GM19452 (cell line): ENCODE results near the gene SCN9A.
"Not testable (repeated sequence)": the region's sequence is repeated elsewhere in the genome, so short reads cannot be mapped to it uniquely, and the experiment has no call there.

ENCODE experiments used
- ATAC-seq: cut with Tn5 transposase; IDR thresholded peaks from one replicate; pipeline ENCODE4 v1.9.1; 2021; ENCODE audit not compliant: unreplicated experiment

The SCN9A gene

DNA sequence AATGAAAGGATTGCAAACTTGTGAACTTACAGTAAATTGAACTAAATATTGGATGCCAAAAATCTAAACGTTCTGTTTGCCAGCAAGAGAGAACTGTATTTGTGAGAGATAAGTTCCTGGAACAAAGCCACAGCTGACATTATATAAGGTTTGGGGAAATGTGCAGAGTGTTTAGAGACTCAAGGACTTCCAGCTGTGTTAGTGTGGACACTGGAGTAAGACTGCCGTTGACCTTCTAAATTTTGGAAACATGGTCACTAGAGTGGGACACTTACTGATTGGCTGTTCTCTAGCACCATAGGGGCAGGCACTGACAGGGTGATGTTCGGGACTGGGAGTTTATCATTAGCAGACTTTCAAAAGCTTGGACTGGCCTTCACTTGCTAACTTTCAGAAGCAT, 40.5 kb downstream of the SCN9A start:
- ATAC-seq, result no peak

DNA sequence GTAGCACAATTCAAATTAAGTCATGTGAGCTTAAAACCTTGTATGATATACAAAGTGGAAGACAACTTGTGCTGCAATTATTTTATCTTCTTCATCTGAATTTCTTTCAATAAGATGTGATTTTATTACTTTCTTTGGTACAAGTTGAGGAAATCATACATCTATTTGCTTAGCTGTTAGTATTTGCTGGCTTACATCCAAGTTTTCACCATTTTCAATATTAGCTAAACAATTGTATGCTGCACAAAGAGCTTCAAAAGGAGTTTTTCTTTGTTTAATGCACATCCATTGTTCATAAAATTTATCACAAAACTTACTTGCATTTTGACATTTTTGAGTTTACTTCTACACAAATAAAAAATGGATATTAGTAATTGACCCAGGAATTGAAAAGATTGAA, 40.9 kb downstream of the SCN9A start:
- ATAC-seq, result no peak

DNA sequence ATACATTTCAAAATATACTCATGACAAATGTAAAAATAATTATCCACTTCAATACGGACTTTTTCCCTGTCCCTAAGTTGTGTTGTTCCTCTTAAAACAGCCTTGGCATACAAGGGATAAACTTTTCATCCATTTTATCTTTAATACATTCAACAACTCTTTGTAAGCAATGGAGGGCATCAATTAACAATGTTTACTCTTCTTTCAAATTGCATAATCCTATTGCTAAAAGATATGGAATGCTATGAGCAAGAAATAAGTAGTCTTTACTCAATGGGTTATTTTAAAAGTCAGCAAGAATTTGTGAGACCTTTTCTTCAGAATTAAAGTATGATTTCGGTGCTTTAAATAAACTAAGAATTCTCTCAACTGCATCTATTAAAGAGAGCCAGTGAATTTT, 41.9 kb downstream of the SCN9A start:
- no peak for ATAC-seq

DNA sequence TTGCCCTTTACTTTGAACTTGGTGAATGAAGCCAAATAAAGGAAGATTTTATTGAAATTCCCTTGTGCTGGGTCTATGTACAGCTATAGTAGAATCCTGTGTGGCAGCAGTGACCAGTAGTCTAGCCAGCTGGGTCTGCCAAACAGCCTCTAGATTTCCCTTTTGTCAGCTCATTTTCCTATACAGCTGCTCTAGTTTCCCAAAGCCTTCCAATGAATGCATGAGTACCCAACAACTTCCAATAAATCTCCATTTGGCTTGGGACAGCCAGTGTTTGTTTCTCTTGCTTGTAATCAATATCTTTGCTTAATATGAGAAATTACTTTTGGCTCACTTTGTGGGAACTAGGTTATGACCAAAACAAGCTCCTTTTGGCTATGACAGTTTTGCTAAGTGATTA, 43.6 kb downstream of the SCN9A start:
- ATAC-seq, result no peak

GRCh38 chr2:166331468-166331867, 44.3 kb downstream of the SCN9A start:
- ATAC-seq, result no peak

- no peak for ATAC-seq
Observed at GRCh38 chr2:166329465-166329864, 46.3 kb downstream of the SCN9A start.

DNA sequence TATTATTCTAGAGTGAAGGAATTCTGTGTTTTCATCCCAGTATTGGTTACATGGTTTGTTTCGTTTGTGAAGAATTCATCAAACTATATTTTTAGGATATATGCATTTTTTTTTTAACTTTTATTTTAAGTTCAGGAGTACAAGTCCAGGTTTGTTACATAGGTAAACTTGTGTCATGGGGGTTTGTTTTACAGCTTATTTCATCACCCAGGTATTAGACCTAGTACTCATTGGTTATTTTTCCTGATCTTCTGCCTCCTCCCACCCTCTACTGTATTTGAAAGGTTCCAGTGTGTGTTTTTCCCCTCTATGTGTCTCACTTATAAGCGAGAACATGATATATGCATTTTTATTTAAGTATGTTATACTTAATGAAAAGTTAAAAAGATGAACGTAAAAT, 47.6 kb downstream of the SCN9A start:
- no peak for ATAC-seq

DNA sequence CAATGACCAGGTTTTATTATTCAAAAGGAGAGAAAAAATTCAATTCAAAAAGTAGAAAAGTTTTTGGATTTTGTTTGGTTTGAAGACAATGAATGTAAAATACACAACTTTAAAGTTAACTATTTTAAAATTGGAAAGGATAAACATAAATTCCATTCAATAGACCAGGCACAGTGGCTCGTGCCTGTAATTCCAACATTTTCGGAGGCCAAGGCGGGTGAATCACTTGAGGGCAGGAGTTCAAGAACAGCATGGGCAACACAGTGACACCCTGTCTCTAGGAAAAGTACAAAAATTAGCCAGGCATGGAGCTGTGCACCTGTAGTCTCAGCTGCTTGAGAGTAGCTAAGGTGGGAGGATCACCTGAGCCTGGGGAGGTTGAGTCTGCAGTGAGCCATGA, 54.7 kb downstream of the SCN9A start:
- ATAC-seq, result no peak

- no peak for ATAC-seq
Observed at GRCh38 chr2:166314022-166314759, 61.6 kb downstream of the SCN9A start.

DNA sequence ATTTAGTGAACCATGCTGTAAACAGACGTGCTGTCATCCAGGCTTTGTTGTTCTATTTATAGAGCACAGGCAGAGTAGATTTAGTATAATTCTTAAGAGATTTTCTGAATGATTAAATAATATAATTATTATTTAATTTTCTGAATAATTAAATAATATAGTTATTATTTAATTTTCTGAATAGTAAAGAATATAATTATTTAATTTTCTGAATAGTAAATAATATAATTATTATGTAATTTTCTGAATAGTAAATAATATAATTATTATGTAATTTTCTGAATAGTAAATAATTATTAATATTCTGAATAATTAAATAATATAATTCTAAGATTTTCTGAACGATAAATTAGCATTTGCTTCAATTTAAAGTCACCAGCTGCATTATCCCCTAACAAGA, 62.9 kb downstream of the SCN9A start:
- ATAC-seq, result not testable (repeated sequence)

DNA sequence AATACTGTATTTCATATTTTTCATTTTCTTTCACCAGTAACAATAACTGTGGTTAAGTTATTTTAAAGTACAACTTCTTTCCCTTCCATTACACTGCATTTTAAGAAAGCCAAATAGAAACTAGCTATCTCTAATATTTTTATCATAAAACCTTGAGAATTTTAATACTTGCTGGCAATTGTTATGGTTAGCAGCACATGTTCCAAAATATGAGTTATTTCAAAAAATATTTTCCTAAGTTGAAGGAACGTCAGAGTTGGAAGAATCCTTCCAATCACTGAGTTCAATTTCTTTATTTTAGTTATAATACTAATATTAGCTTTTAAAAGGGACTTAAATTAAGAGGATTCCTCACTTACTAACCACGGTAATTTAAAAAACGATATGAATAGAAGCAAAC, 68.4 kb downstream of the SCN9A start:
- ATAC-seq, result no peak

- no peak for ATAC-seq
Observed at GRCh38 chr2:166304656-166305055, 71.1 kb downstream of the SCN9A start.

GRCh38 chr2:166302036-166302435, 73.7 kb downstream of the SCN9A start:
- no peak for ATAC-seq

GRCh38 chr2:166297951-166298350, 77.8 kb downstream of the SCN9A start:
- ATAC-seq, result no peak

DNA sequence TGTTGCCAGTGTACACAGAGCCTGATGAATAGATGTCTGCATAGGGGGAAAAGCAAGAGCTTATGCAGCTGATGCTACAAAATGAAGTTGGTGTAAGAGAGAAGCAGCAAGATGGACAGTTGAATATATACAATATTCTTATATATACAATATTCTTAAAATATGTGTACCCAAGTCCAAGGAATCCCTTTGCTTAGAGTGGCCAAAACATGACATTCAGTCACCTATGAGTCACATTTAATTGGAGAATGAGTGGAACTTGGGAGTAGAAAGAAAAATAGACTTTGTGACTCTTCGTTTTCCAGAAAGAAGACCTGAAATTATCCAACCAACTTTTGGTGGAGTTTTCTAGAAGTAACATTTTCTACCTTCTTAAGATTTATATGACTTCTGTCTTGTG, 81.8 kb downstream of the SCN9A start:
- no peak for ATAC-seq

DNA sequence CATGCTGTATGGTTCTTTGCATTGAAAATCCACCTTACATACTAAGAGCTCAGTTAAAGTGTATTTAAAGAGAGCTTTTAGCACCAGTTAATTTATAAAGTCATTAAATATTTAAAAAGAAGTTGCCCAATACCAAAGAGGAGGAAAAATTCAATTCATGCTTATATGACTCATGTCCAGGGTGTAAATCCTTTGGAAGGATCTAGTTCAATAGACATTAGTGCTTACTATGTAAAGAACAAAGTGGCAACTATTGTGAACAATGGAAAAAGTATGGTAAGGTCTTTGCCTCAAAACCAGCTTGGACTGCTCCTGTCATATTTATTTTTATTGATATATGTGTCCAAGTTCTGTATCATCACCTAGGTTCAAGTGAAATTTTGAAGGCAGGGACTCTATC, 90.5 kb downstream of the SCN9A start:
- no peak for ATAC-seq

GRCh38 chr2:166284359-166284758, 91.4 kb downstream of the SCN9A start:
- ATAC-seq, result no peak

DNA sequence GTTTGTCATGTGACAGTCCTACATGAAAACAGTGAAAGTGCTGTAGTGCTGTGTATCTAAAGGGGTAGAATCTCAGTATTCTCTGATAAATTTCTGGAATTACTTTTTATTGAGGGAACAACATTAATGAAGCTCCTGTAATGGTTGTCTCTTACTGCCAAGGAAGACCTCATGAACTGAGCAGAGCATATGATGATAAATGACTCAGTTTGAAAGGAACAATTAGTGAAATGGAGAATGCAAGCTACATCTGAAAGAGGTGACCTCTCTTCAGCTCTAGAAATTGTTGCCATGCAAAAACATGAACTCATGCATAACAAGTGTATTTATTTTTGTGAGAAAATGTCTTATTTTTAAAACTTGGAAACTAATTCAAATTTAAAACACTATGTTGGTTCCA, 93.6 kb downstream of the SCN9A start:
- no peak for ATAC-seq

DNA sequence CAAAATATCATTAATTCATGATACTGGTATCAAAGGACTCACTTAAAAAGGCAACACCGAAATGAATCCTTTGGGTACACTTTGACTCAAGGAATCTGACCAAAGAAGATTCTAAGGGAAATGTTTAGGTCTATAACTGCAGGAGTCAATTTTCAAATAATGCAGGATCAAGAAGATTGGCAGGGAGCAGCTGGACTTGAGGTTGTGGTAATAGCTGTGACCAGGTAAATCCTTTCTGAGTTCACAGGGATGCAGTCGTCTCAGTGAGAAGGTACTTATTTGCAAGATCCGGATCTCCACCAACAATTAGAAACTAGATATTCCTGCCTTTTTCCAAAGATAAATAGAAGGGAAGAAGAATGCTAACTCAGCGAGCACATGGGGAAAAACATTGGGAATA, 96.9 kb downstream of the SCN9A start:
- ATAC-seq, result no peak

DNA sequence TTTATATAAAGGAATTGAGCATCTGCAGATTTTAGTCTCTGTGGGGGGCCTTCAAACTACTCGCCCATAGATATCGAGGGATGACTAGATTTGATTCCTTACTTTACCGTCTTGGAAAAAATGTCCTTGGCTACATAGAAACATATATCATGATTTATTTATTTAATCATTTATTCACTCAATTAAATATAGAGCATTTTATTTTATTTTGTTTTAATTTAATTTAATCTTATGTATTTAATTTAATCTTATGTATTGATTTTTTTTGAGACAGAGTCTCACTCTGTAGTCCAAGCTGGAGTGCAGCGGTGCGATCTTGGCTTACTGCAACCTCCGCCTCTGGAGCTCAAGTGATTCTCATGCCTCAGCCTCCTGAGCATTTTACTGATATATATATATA, 105.4 kb downstream of the SCN9A start:
- no peak for ATAC-seq

- no peak for ATAC-seq
Observed at GRCh38 chr2:166269322-166269721, 106.4 kb downstream of the SCN9A start.

DNA sequence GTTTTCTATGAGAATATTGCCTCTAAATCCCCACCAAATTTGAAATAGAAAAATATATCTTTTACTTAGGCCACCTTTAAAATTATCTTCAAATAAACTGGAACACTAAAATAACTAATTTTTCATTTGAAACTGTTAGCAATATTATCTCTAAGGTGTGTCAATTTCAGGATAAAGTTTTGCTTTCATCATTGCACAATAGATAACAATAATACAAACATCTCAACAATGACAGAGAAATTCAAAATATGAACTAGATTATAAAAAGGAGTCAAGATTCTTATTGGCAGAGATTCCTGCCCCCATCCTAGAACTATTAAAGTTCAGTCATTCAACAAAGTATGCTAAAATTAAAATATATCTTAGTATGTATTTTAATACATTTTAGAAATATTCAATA, 117.9 kb downstream of the SCN9A start:
- no peak for ATAC-seq

DNA sequence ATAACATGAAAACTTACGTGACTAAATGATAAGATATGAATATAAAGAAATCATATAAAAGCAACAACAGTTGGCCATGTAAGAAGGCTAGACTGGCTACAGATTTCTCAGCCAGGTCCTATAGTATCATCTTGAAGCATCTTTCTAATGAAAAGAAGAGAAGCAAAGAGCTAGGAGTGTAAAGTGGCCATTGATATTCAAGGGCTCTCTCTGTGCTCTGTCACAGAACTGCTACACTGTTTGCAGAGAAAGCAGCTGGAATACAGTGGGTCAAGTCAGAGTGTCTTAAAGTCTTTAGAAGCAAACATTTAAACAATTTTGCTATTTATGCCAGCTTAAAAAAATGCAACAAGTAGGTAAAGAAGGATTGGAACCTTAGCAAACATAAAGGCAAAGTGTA, 118.8 kb downstream of the SCN9A start:
- no peak for ATAC-seq
